ENCODE results near the gene JHY. TPM values are rescaled to one million over a fixed set of nuclear protein-coding genes. Genes with fewer than 3 reads are reported as not detected.
A peak's percentile ranks its signal among the peaks of the same experiment; 100 is the strongest.

The JHY gene
- total RNA-seq, 2 donors from 2014 or later, result 4.5 to 10.9 TPM

DNA sequence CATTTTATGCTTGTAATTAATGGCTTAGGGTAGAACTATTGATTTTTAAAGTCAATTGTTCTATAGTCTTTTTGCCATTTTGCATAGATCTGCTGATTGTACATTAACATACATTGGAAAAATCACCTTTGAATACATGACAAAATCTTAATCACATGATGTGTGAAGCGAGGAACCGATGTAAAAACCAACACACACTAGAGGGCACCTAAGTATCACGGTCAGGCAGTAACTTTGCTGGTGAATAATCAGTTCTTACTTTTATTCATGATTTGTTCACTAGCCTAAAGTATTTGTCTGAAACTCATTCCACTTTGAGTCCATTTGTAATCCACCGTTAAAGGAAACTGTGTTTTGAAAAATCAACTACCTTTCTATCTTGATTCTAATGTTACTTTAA lies 28.2 kb downstream of the JHY start:
- 72% methylated on average over 4 of the region's 4 CpGs for WGBS
- intact Hi-C loops (cut with DNase I), result loop anchor here (5.0 kb wide), 1 partner anchor 112 kb away; no protein-coding TSS in a partner anchor
- H3K36me3 ChIP-seq, result no peaks in the 10 kb centered on the region
- no peaks in the 10 kb centered on the region for H3K27me3 ChIP-seq (replicated peaks; ENCODE audit: insufficient read depth)
- TF ChIP-seq POLR2AphosphoS5 (IDR thresholded peaks at IDR 0.05), result no peak
- TF ChIP-seq, protein P1, sequence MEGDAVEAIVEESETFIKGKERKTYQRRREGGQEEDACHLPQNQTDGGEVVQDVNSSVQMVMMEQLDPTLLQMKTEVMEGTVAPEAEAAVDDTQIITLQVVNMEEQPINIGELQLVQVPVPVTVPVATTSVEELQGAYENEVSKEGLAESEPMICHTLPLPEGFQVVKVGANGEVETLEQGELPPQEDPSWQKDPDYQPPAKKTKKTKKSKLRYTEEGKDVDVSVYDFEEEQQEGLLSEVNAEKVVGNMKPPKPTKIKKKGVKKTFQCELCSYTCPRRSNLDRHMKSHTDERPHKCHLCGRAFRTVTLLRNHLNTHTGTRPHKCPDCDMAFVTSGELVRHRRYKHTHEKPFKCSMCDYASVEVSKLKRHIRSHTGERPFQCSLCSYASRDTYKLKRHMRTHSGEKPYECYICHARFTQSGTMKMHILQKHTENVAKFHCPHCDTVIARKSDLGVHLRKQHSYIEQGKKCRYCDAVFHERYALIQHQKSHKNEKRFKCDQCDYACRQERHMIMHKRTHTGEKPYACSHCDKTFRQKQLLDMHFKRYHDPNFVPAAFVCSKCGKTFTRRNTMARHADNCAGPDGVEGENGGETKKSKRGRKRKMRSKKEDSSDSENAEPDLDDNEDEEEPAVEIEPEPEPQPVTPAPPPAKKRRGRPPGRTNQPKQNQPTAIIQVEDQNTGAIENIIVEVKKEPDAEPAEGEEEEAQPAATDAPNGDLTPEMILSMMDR (IDR thresholded peaks at IDR 0.05), result peak in 1 of 4 experiments; percentile 14
- H3K4me3 ChIP-seq, result no peak overlapping the region
- no peaks in the 10 kb centered on the region for H3K9me3 ChIP-seq
- no peak for DNase-seq (ENCODE audit: low spot score)
- H3K4me1 ChIP-seq (replicated peaks), result no peaks in the 10 kb centered on the region
- no peak overlapping the region for H3K27ac ChIP-seq

DNA sequence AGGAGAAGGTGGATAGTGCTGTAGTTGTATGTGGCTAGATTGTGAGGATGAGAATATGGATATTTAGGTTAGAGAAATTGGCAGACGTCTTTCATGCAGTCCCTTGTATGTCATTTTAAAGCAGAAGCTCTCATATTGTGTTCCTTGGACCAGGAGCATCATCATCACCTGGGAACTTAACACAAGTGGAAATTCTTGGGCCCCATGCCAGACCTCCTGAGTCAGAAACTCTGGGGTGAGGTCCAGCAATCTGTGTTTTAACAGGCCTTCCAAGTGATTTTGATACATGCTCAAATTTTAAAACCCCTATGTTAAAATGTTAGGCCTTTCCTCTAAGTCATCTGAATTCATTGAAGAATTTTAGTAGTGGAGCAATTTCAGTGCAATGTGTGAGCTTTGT lies 34.8 kb downstream of the JHY start:
- intact Hi-C loops (cut with DNase I), result no loop called here
- TF ChIP-seq, protein P1 (IDR thresholded peaks at IDR 0.05), result no peak
- TF ChIP-seq POLR2AphosphoS5 (IDR thresholded peaks at IDR 0.05) (no peak), POLR2A (IDR thresholded peaks at IDR 0.05) (no peak)
- peak; percentile 27 for DNase-seq (ENCODE audit: low spot score)

DNA sequence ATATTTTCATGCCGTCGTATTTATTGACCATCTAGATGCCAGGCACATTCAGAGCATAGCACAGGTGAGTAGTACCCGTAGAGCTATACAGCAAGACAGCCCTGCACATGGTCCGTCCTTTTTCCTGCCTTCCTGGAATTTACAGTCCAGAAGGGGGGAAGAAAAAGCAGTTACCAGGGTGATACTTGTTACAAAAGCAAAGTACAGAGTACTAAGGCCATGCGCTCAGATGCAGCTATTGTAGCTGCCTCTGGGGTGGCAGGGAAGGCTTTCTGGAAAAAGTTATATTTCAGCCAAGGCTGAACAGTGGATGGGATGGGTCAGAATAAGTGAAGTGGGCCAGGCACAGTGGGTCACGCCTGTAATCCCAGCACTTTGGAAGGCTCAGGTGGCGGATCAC lies 36.2 kb downstream of the JHY start:
- Histone ChIP-seq H3K27ac (no peak overlapping the region), H3K4me3 (no peak overlapping the region), H3K9me3 (no peaks in the 10 kb centered on the region), H3K27me3 (replicated peaks; ENCODE audit: insufficient read depth) (no peaks in the 10 kb centered on the region), H3K4me1 (replicated peaks) (no peaks in the 10 kb centered on the region), H3K36me3 (no peaks in the 10 kb centered on the region)
- TF ChIP-seq, protein P1 (IDR thresholded peaks at IDR 0.05), result no peak
- DNase-seq (ENCODE audit: low spot score), result no peak
- intact Hi-C loops (cut with DNase I), result no loop called here
- 88% methylated on average over 7 of the region's 7 CpGs for WGBS

More for the DNA sequence above, 34.8 kb downstream of the JHY start:
- Histone ChIP-seq H3K36me3 (no peaks in the 10 kb centered on the region), H3K27ac (no peak overlapping the region), H3K9me3 (no peaks in the 10 kb centered on the region), H3K27me3 (replicated peaks; ENCODE audit: insufficient read depth) (no peaks in the 10 kb centered on the region), H3K4me1 (replicated peaks) (no peaks in the 10 kb centered on the region), H3K4me3 (no peak overlapping the region)
- 62% methylated on average over 1 of the region's 1 CpG for WGBS

DNA sequence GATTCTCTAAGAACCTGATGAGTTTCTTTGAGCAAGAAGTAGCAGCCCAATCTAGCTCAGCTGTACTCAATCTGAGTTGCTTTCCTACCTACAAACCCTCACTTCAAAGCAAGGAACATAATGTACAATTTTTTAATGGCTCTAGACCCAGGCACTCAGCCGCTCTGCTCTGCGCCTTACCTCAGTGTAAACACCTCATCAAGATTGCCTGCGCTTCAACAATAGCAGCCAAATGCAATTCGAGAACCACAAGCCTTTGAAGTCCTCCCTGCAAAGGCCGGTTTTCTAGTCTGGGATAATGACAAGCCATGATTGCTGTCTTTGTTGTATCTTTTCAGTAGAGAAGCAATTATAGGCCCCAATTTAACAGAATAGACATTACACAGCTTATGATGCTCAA lies 38.0 kb downstream of the JHY start:
- no peaks in the 10 kb centered on the region for H3K27me3 ChIP-seq (replicated peaks; ENCODE audit: insufficient read depth)
- WGBS, result 50% methylated on average over 5 of the region's 5 CpGs
- no peaks in the 10 kb centered on the region for H3K36me3 ChIP-seq
- DNase-seq (ENCODE audit: low spot score), result peak; percentile 6
- no peaks in the 10 kb centered on the region for H3K9me3 ChIP-seq
- intact Hi-C loops (cut with DNase I), result no loop called here
- TF ChIP-seq POLR2A (IDR thresholded peaks at IDR 0.05), result no peak
- TF ChIP-seq POLR2AphosphoS5 (IDR thresholded peaks at IDR 0.05), result peak; percentile 9
- TF ChIP-seq, protein P1 (IDR thresholded peaks at IDR 0.05), result no peak
- no peak overlapping the region for H3K27ac ChIP-seq
- H3K4me3 ChIP-seq, result no peak overlapping the region
- H3K4me1 ChIP-seq (replicated peaks), result no peaks in the 10 kb centered on the region

DNA sequence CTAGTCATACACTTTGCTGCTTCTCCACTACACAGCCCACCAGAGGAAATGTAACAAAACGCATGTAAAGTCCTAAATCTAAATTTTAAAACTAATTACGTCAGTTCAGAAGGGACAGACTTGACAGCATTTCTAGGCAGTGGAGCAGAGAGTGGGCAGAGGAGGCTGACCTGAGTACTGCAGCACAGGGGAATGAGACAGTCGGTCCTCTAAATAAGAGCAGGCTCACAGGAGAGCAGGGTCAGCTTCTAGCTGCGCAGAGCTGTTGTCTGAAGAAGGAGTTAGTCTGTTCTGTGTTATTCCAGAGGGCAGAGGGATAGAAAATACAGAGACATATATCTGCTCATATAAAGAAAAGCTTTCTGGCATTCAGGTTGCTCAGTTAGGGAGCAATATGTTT lies 40.3 kb downstream of the JHY start:
- TF ChIP-seq, protein P1 (IDR thresholded peaks at IDR 0.05), result no peak
- TF ChIP-seq POLR2AphosphoS5 (IDR thresholded peaks at IDR 0.05), result no peak
- TF ChIP-seq POLR2A (IDR thresholded peaks at IDR 0.05), result no peak
- no peaks in the 10 kb centered on the region for H3K9me3 ChIP-seq
- WGBS, result 86% methylated on average over 4 of the region's 4 CpGs
- no peaks in the 10 kb centered on the region for H3K4me1 ChIP-seq (replicated peaks)
- H3K4me3 ChIP-seq, result no peak overlapping the region
- H3K27me3 ChIP-seq (replicated peaks; ENCODE audit: insufficient read depth), result no peaks in the 10 kb centered on the region
- H3K36me3 ChIP-seq, result no peaks in the 10 kb centered on the region
- DNase-seq (ENCODE audit: low spot score), result no peak
- no peak overlapping the region for H3K27ac ChIP-seq
- intact Hi-C loops (cut with DNase I), result no loop called here

Data from prostate gland (tissue), 2 donors.